NT2/D1 (cell line): ENCODE measurements around the gene HNF1B.

Experiments used
- SUZ12 ChIP-seq: IDR thresholded peaks from 2 replicates; pipeline ENCODE4 v1.6.1; 2011; ENCODE audit not compliant: insufficient read length, insufficient read depth; ENCODE audit errors: extremely low read depth
- YY1 ChIP-seq: IDR thresholded peaks from 2 replicates; pipeline ENCODE4 v1.6.1; 2011; ENCODE audit not compliant: insufficient read length, insufficient read depth
- ZNF274 ChIP-seq: IDR thresholded peaks from 2 replicates; pipeline ENCODE4 v1.6.1; 2011; ENCODE audit warnings: mild to moderate bottlenecking, low read depth, low read length

DNA sequence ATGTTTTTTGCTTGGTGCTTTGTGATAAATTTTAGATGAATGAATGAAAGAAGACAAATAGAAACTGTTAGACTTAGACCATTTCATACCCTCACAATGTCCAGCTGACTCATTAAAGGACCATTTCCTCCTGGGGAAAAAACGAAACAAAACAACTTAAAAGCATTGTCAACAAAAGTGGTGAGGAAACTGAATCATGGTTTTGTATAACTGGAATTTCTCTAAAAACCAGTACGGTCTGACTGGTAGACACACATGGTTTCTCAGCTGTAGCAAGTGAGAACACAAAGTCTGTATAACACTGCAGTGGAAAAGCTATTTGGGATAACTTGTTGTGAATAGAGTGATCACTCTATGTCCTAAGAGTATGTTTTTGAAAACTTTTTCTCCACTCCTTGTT lies 96.3 kb downstream of the HNF1B start:
- no peak for TF ChIP-seq ZNF274
- TF ChIP-seq YY1, result no peak
- TF ChIP-seq SUZ12, result no peak
